Endometrial microvascular endothelial cells (primary cell): ENCODE results near the gene CTXND1. TPM values are rescaled to one million over a fixed set of nuclear protein-coding genes. Genes with fewer than 3 reads are reported as not detected.

ENCODE experiments used
- in situ Hi-C: cut with HindIII; loops from 2 replicates; pipeline ENCODE4 v1.10.0; 2017; ENCODE audit warnings: low sequenced_read_pairs, low pct_unique_long_range_greater_than_20kb; ENCODE audit errors: inconsistent ontology term
- total RNA-seq: library from RNA; depleted of rRNA; stranded (reverse); fragments of >200 nt; gene quantifications from one replicate; pipeline ENCODE4 v1.2.3, GENCODE V29; 2015; ENCODE audit errors: inconsistent ontology term

Gene CTXND1
- total RNA-seq, 1 donor from 2014 or later = not detected

GRCh38 chr15:80186597-80186996 lies 65.4 kb downstream of the CTXND1 start:
- in situ Hi-C loops = no loop called here

GRCh38 chr15:80186066-80186465 lies 65.9 kb downstream of the CTXND1 start:
- in situ Hi-C loops = no loop called here

- in situ Hi-C loops = no loop called here
Observed at GRCh38 chr15:80185152-80185551, 66.9 kb downstream of the CTXND1 start.

DNA sequence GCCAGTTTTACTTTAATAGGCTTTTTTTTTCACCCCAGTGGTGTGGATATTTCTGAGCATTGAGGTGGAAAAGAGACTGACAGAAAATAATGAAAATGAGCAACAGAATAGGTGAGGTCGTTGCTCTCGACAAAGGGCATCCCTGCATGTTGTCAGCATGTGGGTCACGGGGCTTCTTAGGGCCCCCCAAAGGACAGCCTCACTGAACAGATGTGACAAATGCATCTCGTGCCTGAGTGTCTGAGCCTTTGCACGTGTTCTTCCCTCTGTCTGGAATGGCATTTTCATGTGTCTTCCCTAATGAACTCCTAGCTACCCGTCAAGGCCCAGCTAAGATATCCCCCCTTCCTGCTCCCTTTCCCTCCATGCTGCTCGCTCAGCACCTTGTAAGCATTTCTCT lies 67.5 kb downstream of the CTXND1 start:
- in situ Hi-C loops = no loop called here

- in situ Hi-C loops = no loop called here
Observed at GRCh38 chr15:80183886-80184285, 68.1 kb downstream of the CTXND1 start.

DNA sequence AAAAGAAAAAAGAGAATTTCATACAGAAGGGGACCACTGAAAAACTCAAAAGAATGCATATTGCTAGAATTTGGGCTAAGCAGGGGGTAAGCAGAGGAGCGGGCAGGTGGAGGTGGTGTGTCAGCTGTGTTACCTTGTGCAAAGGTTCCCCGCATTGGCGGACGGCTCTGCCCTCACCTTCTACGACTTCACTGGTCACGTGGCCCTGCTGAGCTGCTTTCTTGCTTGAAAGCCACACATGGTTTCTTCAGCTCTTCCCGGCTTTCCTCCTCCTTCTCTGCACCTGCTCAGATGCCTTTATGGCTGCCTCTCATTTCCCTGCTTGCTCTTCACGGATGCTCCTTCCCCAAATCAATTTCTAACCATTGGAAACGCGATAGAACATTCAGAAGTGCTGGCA lies 68.7 kb downstream of the CTXND1 start:
- in situ Hi-C loops = no loop called here

DNA sequence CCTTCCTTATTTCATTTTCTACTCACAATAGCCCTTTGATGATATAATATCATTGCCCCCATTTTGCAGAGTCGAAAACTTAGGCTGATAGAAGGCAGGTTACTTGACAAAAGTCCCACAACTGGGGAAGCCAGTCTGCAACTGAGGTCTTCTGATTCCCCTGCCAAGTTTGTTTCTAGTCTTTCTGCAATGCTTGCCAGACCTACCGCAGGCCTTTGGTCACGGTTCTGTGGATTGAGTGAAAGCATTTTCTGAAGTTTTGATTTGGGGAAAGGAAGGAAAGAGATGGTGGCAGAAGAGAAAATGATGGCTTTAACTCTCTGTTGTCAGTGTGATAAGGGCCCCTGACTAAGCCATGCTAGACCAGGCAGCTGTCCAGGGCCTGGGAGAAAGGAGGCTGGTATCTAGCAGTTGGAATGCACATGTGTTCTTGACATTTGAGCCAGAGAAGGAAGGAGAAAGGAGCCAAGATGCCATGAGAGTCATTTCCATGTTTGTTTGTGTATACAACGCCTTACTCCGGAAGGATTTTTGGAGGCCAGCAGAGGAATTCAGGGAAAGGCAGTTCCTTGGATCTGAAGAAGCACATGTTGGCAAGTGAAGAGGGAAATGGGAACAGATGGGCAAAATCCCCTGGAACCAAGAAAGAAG lies 69.3 kb downstream of the CTXND1 start:
- in situ Hi-C loops = no loop called here

DNA sequence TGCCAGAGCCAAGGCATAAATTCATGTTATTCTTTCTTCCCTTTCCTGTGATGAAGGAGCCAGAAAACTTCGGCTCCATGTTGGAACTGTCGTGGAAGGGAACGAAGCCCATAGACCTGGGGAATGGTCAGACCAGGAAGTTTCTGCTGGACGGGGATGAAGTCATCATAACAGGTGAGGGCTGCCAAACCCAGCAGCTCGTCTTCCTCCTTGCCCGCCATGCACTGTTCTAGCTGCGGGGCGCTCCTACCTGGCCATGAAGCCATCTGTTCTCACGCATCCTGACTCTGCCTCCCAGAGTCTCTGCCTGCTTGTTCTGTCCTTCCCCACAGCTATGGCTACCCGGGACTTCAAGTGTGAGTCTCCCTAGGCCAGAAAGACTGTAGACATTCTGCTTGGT lies 71.0 kb downstream of the CTXND1 start:
- in situ Hi-C loops = no loop called here

GRCh38 chr15:80180468-80180867 lies 71.5 kb downstream of the CTXND1 start:
- in situ Hi-C loops = no loop called here

DNA sequence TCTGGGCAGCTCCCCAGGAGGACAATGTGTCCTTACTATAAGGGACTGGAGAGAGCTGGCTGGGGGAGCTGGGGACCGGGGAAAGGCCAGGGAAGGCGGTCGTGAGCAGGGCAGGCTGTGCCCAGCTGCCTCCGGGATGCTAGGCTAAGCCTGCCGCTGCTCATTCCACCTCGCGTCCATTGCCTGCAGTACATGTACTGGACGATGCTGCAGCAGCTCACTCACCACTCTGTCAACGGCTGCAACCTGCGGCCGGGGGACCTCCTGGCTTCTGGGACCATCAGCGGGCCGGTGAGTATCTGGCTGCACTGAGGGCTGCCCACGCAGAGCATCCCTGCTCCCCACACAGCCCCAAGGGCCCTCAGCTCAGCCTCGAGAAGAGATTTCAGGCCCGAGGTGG lies 72.1 kb downstream of the CTXND1 start:
- in situ Hi-C loops = no loop called here

GRCh38 chr15:80179025-80179759 lies 72.8 kb downstream of the CTXND1 start:
- in situ Hi-C loops = no loop called here

DNA sequence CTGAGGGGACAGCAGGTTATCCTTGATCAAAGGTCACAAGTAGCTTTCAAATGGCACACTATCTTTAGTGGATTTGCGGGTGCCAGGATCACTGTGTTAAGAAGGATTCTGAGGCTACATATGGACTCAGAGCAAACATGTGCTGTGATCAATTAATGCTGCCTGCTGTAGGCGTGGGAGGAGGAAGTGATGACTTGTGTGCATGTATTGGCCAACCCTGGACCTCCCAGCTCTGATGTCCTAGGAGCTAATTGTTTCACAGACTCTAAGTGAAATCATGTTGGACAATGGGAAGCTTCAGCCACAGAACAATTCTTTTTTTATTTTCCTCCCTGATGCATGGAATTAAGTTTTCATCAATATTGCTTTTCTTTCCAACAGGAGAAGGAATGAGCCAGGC lies 74.9 kb downstream of the CTXND1 start:
- in situ Hi-C loops = no loop called here

DNA sequence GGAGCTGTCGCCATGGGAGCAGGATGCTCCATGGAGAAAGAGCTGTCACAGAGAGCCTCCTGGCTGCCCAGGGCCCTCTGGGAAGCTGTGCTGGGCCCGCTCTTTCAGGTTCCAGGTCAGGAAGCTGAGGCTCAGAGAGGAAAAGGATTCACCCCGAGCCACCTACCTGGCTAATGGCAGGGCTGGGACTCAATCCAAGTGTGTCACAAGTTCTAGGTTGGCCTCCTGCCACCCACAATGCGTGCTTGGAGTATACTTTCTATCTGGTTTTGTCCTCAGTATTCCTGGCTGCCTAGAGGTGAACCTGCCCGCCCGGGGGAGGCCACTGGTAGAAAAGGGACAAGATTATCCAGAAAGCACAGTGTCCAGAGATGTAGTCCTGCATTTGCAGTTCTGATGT lies 75.6 kb downstream of the CTXND1 start:
- in situ Hi-C loops = no loop called here

DNA sequence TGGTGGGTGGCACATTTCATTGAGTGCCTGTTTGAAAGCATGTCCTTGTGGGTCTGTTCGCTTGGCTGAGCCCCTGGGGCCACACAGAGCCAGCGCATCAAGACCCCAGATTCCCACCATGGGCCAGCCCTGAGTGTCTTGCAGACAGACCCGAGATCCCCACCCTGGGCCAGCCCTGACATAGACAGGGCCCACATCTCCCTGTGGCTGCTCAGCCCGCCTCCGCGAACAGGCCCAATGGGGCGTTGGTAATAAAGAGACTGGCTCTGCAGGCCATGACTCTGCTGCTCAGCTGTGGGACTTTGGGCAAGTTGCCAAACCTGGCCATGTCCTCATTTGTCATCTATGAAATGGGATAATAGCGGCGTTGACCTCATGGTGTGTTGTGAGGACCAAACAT lies 76.6 kb downstream of the CTXND1 start:
- in situ Hi-C loops = no loop called here

DNA sequence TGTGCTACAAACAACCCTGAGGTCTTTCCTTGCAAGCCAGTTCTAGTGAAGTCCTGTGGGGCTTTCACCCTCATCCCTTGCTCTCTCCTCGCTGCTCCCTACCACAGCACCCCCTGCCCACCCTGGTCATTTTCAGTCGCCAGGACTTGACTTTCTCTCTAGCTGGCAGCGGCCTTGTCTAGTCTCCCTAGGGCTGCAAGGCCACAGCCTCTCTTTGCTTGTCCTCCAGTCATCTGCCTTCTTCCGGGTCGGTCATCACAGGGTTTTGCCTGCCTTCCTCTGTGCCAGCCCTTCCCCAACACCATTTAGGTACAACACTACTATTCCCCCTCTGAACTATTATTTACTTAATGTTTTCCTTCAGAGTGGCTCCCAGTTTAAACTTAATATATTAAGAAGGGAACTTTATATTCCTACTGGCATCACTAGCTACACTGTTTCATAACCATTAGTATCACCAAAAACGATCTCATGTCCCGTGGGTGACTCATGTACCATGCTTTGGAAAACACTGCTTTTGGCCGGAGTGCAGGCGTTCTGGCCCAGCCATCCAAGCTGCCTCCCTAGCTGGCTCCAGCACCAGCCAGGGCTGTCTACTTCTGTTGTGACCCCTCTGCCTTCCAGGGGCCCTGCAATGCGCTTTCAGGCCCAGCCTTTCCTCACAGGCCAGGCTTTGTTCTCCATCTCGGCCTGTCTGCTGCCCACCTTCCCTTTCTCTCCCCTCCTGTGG lies 77.8 kb downstream of the CTXND1 start:
- in situ Hi-C loops = no loop called here

GRCh38 chr15:80173022-80173759 lies 78.8 kb downstream of the CTXND1 start:
- in situ Hi-C loops = no loop called here

- in situ Hi-C loops = no loop called here
Observed at GRCh38 chr15:80172401-80172800, 79.6 kb downstream of the CTXND1 start.

GRCh38 chr15:80171787-80172186 lies 80.2 kb downstream of the CTXND1 start:
- in situ Hi-C loops = no loop called here

- in situ Hi-C loops = no loop called here
Observed at GRCh38 chr15:80170596-80170995, 81.4 kb downstream of the CTXND1 start.
